Fibroblast of gingiva (primary cell): ENCODE measurements around the gene DHRS3.
"Not testable (repeated sequence)": the region's sequence is repeated elsewhere in the genome, so short reads cannot be mapped to it uniquely, and the experiment has no call there.

ENCODE experiments used
- DNase-seq: peaks from one replicate; pipeline ENCODE4 v3.0.0-alpha.2; 2011; ENCODE audit warnings: low read depth

DHRS3 gene, protein sequence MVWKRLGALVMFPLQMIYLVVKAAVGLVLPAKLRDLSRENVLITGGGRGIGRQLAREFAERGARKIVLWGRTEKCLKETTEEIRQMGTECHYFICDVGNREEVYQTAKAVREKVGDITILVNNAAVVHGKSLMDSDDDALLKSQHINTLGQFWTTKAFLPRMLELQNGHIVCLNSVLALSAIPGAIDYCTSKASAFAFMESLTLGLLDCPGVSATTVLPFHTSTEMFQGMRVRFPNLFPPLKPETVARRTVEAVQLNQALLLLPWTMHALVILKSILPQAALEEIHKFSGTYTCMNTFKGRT

DNA sequence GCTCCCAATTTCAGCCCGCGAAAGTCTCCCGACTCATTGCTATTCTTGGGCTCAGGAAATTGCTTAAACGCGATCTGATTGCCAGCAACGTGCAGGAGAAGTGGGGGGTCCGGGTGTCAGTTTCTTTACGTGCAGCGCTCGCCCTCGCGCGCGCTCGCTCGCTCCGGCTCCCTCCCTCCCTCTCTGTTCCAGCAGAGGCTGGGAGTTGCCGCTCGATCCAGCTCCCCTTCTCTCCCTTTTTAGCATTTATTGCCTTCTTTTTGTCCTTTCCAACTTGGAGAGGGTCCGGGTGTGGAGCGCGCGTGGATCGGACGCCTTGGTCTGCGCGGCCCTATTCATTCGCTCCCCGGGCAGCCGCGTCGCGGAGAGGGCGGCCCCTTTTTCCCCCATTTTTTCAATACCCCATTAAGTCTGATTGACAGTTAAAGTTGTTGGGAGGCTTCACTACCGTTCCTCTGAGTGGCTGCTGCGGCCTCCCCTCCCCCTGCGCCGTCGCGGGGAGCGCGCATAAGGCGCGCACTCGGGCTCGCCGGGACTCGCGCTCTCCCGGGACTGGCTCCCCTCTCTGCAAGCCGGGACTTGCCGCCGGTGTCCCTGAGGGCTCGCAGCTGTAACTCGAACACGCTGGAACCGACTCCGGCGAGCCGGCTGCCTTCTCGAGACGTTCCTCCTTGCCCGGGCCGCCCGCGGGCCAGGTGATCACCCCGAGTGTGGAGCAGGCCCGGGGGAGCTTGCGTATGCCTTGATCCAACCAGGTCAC is at the start of gene DHRS3:
Gene DHRS3 (minus strand): TSS at position 310 of the 760 bp plus-strand sequence. CDS start 862 bp downstream, outside the sequence.
- peak; percentile 52 for DNase-seq

DNA sequence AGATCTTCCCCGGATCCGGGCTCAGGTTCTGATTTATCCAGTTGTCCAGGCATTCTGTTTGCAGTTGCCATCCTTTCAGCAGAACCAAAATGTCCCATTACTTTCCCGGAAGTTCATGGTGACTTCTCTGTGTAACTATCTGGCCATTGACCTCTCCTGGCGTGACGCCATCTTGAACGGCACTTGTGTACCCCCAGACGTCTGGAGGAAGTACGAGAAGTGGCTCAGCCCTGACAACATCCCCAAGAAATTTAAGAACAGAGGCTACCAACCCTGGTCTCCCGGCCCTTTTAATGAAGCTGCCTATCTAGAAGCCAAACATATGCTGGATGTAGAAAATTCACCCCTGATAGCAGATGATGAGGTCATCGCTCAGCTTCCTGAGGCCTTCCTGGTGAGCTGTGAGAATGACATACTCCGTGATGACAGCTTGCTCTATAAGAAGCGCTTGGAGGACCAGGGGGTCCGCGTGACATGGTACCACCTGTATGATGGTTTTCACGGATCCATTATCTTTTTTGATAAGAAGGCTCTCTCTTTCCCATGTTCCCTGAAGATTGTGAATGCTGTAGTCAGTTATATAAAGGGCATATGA is 48.2 kb upstream of the DHRS3 start:
- no peak for DNase-seq

DNA sequence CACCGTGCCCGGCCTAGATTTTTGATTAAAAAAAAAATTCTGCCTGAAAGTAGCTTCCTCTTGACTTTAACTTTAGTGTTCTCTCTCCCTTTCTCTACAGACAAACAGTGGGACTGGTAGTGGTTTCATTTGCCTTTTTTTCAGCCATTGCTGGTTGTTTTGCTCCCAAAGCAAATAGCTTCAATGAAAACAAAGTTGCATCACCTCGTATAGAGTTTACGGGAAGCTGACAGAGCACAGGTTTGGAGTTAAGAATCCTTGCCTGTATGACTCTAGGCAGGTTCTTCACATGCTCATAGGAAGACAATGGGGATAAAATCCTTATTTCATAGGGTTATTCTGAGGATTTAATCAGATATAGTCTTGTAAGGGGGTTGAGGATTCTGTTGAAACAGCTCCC is 47.5 kb upstream of the DHRS3 start:
- no peak for DNase-seq

DNA sequence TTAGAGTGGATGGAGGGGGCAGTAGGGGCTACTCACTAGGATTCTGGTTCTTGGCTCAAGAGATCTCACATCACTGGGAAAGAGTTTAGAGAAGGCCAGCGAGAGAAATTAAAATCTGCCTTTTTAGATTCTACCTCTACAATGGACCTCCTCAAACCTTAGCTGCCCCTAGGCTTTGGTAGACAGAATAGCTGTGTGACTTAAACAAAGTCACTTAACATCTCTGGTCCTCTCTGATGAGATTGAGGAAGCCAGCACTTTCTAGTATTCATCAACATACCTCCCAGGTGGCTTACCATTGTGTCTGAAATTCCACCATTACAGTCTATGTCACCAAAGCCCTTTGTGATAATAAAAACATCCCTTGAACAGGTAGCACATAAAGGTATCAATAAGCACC is 44.5 kb upstream of the DHRS3 start:
- no peak for DNase-seq

DNA sequence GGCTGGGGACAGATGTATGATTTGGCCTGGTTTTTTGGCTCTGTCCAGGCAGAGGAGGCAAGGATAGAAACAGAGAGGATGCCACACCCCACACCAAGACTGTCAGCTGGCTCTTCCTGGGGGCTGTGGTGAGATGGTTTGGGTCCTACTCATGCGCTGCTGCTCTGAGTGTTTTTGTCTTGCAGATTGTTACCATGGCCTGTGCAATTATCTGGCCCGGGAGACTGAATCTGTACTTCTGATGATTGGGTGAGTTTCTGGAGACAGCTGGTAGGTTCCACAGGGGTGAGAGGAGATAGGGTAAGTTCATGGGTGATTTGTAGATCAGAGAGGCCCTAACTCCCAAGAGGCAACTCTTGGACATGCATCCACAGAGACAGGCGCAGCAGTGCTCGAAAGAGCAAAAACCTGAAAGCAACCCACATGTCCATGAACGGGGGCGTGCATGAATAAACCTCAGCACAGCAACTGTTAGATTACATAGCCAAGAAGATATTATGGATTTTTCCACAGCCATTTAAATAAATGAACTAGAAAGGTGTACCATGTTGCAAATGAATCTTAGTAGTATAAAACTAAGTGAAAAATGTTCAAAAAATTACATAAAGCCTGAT is 43.7 kb upstream of the DHRS3 start:
- DNase-seq = no peak

DNA sequence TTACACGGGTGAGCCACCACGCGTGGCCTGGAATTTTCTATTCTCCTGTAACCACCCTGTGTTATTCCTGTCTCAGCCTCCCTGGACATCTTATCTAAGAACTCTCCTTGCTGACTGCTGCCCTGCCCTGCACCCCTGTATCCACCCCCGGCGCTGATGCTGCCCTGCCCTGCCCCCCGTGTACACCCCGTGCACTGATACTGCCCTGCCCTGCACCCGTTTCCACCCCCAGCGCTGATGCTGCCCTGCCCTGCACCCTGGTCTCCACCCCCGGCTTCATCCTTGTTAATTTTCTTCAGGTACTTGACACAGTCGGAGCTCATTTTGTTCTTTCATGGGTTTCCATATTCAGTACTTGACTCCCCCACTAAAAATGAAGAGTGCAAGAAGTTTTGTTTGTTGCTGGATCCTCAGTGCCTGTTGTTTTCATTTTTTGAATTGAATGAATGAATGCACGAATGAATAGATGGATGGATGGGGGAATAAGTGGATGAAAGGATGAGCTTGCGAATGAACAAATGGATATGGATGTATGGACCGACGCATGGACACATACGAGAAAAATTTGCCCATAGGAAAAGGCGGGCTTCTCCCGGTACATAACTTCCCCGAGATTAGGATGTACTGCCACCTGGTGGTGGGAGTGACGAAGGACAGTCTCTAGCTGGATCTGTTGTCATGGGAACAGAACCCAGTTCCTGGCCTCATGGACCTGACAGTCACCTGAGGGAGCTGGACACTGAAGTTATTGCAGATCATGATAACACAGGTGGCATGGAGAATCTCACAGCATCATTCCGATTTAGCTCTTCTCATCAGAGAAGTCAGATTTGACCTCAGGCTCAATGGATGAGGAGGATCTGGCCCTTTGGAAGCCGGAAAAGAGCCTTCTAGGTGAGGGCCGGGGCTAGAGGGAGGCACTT is 40.8 kb upstream of the DHRS3 start:
- DNase-seq = peak; percentile 57

DNA sequence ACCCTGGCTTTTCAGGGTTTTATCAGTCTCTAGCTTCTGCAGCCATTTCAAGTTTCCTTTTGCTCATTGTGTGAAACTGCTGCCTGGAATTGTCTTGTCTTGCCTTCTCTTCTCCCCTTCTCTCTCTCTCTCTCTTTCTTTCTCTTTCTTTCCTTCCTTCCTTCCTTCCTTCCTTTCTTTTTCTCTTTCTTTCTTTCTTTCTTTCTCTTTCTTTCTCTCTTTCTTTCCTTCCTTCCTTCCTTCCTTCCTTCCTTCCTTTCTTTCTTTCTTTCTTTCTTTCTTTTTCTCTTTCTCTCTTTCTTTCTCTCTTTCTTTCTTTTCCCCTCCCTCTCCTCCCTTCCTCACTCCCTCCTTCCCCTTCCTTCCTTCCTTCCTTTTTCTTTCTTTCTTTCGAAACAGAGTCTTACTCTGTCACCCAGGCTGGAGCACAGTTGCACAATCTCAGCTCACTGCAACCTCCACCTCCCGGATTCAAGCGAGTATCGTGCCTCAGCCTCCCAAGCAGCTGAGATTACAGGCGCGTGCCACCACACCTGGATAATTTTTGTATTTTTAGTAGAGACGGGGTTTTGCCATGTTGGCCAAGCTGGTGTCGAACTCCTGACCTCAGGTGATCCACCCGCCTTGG is 40.0 kb upstream of the DHRS3 start:
- DNase-seq = not testable (repeated sequence)

DNA sequence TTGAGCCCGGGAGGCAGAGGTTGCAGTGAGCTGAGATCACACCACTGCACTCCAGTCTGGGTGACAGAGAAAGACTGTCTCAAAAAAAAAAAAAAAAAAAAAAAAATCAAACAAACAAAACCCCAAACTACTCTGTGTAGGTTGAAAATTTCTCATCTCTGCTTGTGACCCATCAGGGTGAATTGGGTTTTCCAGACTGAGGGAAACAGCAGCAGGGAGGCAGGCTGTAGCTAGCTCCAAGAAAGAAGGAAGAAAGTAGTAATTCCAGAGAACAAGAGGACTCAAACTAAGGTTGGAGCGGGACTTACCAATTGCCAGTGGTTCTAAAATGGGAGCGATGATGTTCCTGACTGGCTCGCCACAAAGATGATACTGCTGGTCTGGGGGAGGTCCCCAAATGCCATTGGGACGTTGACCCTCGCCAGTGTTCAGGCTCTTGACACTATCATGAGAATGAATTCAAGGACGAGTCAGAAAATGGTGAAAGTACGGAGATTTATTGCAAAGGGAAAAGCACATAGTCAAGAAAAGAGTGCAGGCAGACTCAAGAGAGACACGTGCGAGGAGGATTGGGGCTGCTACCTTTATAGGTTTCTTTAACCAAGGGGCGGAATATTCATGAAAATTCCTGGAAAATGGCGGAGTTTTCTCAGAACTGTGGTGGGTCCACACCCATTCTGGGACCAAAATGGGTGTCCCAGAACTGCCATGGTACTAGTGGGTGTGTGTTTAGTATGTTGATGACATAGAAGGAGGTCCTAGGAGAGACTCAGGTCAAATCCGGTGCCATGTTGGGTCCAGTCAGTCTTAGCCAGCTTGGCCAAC is 39.3 kb upstream of the DHRS3 start:
- DNase-seq = no peak

DNA sequence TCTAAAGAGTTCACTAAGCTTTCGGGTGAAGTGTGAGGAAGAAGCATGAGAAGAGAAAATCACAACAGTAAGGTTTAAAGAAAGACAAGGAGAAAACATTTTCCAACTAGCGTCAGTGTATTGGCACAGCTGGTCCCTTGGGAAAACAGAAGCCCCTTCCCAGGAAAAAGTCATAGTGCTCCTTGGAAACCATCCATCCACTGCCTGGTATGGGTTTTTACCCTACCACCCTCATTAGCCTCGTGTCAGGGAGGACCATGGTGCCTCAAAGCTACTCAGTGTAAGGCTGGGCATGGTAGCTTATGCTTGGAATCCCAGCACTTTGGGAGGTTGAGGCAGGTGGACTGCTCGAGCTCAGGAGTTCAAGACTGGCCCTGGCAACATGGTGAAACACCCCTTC is 38.6 kb upstream of the DHRS3 start:
- no peak for DNase-seq

DNA sequence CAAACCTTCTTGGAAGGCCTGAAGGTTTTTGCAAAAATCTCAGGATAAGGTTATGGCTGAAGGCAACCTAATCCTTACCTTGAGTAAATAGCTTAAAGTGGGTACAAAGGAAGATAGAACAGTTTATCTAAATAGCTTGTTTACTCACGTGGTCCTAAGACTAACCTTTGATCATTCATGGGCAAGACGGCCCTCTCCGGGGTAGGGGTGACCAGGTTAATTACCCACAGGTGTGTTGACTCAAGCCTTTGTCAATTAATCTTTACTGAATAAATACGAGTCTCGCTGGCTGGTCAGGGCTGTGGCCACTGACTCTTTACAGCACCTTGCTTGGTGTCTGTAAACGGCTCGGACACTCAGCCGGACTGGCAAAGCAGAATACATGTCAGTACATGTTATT is 36.6 kb upstream of the DHRS3 start:
- no peak for DNase-seq

DNA sequence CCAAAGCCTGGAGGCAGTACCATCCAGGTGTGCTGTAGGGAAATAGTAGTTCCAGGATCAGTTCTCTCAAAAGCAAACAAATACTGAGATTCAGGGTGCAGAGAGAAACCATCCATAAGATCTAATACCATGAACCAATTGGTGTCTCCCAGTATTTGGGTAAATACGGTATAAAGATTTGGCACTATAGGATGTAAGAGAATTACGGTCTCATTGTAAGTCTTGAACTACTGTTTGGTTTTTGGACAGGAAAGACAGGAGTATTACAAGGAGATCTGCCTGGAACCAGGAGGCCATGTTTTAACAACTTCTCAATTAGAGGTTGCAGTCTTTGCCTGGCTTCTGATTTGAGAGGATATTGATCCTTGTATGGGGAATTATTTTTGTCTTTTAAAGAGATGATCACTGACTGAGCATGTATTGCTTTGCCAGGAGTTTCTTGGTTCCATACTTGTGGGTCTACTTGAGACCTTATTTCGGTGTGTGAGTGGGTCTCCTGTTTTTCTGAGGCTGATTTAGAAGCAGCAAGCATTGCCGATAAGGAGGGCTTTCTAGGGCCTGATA is 36.1 kb upstream of the DHRS3 start:
- DNase-seq = no peak

DNA sequence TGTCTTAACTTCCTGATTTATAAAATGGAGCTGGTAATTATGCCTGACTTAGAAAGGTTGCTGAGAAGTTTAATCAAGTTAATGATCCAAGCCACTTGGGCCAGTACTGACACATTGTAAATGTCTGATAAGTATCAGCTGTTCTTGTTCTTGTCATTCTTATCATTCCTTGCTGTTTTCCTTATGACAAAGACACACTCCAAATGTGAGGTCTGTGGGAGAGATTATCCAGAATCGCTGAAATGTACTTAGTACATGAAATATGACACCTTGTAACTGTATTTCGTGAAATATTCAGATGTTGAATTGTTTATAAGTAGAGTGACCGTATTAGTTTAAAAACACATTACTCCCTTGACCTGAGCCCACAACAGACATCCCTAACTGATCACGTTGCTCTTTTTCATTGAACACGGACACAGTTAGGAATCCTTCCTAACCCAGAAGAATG is 32.0 kb upstream of the DHRS3 start:
- DNase-seq = no peak

DNA sequence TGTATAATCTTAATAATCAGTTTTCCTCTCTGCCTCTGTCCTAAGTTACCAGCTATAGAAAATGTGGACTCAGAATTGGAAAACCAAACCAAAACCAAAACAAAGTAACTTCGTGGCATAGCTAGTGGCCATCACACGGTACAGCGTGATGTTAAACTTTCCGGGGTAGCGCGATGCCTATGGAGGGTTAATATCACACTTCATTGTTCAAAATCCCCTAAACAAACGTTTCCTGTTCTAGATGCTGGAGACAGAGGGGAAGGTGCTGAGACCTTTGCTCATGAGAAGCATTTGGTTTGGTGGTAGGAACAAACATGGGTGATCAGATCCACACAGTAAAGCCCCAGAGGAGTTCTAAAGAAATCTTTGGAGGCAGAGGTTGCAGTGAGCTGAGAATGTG is 30.7 kb upstream of the DHRS3 start:
- DNase-seq = no peak

DNA sequence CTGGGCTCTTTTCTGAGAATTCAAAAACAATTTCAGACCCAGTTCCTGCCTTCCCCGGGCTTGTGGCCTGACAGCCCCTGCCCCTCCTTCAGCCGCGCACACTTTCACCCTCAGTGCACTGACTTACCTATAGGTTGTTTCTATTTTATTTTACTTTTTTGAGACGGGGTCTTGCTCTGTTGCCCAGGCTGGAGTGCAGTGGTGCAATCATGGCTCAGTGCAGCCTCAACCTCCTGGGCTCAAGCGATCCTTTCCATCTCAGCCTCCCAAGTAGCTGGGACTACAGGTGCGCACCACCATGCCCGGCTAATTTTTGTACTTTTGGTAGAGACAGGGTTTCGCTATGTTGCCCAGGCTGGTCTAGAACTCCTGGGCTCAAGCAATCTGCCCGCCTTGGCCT is 27.4 kb upstream of the DHRS3 start:
- DNase-seq = not testable (repeated sequence)

DNA sequence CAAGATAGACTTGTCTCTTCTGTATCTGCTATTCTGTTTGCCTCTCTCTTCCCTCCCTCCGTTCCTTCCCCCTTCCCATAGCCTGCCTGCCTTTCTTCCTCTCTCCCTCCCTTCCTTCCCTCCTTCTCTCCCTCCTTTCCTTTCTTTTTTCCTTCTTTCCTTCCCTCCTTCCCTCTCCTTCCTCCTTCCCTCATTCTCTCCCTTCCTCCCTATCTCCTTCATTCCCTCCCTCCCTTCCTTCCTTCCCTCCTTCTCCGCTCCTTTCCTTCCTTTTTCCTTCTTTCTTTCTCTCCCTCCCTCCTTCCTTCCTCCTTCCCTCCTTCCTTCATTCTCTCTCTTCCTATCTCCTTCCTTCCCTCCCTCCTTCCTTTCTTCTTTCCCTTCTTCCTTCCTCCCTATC is 26.8 kb upstream of the DHRS3 start:
- DNase-seq = no peak

DNA sequence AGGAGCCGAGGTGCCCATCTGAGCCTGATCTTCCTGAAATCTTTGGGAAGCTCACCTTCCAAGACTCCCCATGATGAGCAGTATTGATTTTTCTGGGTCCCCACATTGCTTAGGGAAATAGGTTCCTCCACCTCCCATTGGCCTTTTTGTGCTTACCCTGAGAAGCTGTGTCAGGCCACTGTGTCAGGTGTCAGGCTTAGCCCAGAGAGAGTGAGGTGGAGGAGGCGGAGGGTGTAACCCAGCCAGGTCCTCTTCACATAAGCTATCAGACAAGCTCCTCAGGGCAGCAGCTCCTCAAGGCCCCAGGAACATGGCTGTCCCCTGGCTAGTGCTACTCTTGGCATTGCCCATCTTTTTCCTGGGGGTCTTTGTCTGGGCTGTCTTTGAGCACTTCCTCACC is 26.2 kb upstream of the DHRS3 start:
- no peak for DNase-seq

DNA sequence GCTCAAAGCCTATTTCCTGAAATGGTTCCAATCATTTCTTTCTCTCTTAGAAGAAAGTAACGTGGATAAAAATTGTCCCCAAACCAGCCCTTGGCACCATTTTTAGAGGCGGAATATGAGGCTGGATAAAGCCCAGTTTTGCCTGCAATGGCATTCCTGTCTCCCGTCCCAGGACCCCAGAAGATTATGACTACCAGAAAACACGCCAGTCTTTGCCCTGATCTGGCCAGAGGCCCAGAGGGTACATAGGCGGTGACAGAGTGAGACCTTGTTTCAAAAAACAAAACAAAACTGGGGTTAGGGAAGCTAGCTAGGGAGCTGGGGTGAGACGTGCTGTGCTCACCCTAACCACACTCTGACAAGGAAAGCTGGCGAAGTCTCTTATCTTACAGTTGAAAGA is 25.8 kb upstream of the DHRS3 start, which contains the start of gene AADACL4:
Gene AADACL4 (plus strand): TSS at position 301 of the 400 bp plus-strand sequence. CDS start 462 bp downstream, outside the sequence.
- no peak for DNase-seq

DNA sequence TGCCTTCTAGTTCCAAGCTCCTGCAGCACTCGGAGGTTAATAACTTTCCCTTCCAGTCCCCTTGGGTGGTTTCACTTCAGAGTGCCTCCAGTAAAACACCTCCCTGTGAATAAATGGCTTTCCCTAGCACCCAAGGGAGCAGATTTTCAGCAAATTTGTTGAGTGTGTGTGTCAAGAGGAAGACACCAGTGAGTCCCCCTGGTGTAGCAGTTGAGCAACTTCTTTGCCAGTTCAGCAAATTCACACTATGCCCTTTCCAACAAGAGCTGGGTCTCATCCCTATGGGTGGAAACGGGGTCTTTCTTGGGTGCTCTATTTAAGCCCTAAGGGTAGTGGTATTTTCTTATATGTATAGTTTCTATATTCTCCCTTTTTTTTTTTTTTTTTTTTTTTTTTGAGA is 25.1 kb upstream of the DHRS3 start:
- DNase-seq = no peak

DNA sequence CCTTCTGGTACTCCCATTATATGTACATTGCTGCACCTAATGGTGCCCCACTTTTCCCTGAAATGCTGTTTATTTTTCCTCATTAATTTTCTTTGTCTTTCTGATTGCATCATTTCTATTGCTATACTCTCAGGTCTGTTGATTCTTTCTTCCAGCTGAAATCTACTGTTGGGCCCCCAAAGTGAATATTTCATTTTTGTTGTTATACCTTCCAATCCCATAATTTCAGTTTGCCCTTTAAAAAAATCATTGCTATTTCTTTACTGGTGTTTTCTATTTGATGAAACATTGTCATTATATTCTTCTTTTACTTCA is 22.9 kb upstream of the DHRS3 start:
- no peak for DNase-seq
